NCI-H187 treated with DMSO at 0.1 percent for 48 hours (cell line): ENCODE results near the gene MEGF6.

Experiments
- DNase-seq: peaks from one replicate; lab custom pipeline; 2025; lab: John Stamatoyannopoulos, UW

MEGF6 gene

GRCh38 chr1:3570066-3570986 lies 41.0 kb downstream of the MEGF6 start:
- no peak for DNase-seq

GRCh38 chr1:3569436-3569835 lies 41.9 kb downstream of the MEGF6 start:
- DNase-seq, result no peak

- no peak for DNase-seq
These were observed 42.4 kb downstream of the MEGF6 start for GRCh38 chr1:3568815-3569435.

- no peak for DNase-seq
These were observed 44.1 kb downstream of the MEGF6 start for GRCh38 chr1:3566951-3567804.

DNA sequence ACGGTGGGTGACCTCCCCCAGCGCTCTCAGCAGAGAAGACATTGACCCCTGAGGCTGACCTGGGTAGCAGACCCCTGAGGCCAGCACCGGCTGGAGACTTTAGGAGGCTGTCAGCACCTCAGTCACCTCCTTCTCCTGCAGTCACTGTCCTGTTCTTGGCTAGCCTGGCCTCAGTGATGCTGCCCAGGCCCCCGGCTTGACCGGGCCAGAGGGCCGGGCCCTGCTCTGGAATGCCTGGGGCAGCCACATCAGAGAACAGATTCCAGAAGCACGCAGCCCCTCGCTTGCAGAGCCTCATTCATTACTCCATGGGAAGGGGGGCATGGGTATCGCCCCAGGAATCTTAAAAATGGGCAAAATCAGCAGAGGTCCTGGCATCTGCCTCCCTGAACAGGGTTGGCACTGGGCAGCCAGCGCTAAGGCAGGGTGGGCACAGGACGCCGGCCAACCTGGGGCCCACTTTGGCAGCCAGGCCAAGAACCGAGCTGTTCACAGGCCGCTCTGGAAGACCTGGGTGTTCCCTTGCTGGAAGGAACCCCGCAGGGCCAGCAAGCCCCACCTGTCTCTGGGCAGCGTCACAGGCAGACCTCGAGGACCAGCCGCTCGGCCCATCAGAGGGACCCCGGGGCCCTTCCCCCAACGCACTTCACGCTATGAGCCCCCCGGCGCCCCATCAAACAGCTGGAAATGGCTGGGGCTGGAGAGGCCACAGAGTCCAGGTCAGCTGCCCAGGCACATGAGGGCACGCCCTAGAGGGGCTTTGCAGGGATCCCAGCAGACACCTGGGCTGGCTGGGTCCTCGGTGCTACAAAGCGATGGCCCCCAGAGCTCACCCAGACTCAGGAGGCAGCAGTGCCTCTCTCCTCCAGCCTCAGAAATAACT lies 45.1 kb downstream of the MEGF6 start:
- DNase-seq, result no peak

GRCh38 chr1:3564921-3565831 lies 46.1 kb downstream of the MEGF6 start:
- DNase-seq, result no peak

GRCh38 chr1:3563610-3564009 lies 47.7 kb downstream of the MEGF6 start:
- no peak for DNase-seq

- no peak for DNase-seq
These were observed 48.2 kb downstream of the MEGF6 start for GRCh38 chr1:3563125-3563524.

- no peak for DNase-seq
These were observed 48.6 kb downstream of the MEGF6 start for GRCh38 chr1:3562712-3563111.

DNA sequence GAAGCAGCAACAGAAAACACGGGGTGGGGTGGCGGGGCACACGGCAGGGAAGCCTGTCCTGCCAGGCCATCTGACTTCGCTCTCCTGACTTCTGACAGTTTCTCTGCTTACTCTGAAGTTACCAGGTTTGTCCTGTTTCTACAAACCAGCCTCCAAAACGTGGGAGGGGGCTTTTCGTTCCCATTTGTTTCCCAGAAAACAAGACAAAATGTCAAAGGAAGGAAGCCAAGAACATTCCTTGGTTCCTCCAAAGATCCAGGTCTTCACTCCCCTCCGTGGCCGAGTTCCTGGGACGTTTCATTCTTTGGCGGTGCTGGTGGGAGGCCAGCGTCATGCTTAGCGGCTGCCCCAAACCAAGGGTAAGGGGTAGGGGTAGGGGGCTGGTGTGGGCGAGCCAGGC lies 49.6 kb downstream of the MEGF6 start:
- DNase-seq, result no peak

DNA sequence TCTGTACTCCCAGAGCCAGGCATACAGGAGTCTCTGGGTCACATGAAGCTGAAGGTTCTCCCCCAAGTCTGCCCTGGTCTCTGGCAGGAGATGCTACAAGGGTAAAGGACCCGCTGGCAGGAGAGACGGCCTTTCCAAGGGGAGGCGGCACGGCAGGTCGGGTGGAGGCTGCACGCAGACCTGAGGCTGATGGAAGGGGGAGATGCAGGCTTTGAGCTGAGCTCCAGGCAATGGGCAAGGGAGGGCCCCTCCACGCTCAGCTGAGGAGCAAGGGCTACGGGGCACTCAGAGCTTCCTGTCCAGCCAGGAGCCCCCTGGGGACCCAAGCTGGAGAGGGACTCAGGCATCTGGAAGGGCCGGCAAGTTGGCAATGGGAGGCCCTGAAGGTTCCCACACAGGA lies 50.3 kb downstream of the MEGF6 start:
- DNase-seq, result no peak

- DNase-seq, result no peak
These were observed 50.9 kb downstream of the MEGF6 start for GRCh38 chr1:3560251-3560871.

- no peak for DNase-seq
These were observed 53.1 kb downstream of the MEGF6 start for GRCh38 chr1:3558036-3558726.

DNA sequence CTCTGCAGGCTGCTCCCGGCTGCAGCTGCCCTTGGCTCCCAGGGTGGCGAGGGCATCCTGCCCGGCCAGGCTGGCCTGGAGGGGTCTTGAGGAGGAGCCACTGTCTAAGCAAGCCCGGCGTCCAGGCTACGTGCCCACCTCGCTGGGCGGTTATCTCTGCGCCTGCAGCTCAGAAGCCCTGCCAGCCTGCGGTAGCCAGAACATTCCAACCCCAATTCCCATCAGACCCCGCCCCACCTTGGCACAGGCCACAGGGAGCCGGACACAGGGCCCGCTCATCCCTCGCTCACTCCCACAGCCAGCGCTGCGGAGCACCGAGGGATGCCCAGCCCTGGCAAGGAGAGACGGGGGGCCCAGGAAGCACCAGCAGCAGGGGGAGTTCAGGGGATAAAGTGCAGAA lies 53.9 kb downstream of the MEGF6 start:
- DNase-seq, result no peak

DNA sequence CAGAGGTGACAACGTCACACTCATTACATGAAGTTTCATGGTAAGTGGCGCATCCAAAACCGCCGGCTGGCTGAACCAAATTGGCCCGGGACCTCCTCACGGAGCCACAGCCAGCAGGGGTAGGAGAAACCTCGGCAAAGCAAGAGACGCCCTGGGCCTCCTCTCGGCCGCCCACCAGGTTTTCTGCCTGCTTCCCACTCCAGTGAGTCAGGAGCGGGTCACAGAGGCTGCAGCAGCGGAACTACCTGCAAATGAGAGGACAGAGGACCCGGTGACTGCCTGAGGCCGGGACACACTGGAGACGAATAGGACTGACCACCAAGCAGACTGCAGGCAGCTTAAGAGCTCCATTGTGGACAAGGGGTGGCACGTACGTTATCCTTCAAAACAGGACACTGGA lies 55.0 kb downstream of the MEGF6 start:
- no peak for DNase-seq

DNA sequence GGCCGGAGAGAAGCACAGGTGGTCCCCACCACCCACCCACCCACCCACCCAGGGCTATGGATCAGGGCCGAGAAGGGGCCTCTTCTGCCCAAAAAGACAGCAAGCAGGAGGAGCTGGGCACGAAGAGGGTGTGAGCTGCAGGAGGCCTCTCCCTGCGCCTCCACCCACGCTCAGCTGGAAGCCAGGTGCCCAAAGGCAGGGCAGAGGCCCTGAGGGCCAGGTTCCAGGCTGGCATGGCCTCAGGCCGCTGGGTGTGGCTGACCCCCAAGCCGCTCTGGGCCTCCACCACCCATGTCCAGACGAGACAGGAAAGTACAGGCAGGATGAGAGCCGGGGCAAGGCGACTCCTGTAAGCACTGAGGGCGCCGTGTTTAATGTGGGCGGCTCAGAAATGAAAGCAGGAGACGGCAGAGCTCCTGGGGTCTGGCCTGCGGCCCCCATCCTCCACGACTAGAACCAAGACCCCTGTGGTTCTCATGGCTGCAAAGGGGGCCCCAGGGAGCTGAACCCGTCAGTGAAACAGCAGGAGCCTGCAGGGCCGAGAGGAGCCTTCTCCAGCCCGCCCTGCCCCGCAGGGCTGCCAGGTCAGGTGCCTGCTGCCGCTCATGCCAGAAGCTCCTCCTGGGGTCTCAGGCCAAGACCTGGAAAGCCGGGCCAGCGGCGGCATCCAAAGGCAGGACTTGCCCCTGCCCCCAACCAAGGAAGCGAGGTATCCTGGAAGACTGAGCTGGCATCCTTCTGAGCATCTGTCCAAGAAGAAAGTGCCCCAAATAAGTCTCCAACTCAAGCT lies 56.0 kb downstream of the MEGF6 start:
- no peak for DNase-seq

DNA sequence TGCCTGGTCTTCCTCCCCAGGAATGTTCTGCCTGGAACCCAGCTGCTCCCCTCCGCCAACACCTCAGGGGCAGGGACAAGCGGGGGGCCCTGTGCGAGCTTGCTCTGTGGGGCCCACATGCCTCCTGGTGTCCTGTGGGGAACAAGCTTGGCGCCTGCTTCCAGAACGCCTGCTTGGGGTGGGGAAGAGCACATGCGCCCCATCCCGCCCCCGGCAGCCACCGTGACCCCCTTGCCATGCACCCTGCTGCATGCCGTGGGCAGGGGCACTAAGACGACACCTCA lies 57.4 kb downstream of the MEGF6 start:
- DNase-seq, result no peak

DNA sequence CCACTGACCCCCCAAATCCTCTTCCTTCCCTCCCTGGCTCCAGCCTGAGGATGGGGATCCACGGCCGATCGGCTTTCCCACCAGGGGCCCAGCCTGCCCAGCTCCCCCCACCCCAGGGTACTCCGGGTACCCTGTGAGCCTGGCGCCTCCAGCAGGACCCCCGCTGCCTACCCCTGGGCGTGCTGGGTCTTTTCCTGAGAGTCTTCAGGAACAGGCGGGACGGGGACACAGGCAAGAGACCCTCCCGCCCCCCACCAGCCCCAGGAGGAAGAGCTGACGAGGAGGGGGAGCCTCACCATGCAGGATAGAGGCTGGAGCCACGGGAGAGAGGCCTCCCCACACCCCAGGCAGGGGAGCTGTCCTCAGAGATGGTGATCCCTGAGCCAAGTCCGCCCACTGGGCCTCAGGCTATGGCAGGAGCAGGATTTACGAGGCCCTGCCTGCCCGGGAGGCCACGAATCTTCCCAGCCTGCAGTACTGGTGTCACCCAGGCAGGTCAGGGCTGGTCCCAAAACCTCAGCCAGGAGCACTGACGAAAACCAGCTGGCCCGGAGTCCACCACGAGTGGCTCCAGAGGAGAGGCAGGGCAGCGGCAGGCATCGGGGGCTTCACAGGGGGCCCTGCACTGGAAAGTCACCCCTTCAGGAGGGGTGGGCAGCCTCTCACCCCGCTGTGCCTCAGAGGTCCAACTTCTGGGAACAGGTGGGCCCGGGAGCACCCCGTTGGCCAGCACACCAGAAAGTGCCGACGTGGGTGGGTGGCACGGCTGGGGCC lies 58.0 kb downstream of the MEGF6 start:
- no peak for DNase-seq
